ENCODE data around the gene CROCC. TPM values are rescaled to one million over a fixed set of nuclear protein-coding genes. Genes with fewer than 3 reads are reported as not detected.

The CROCC gene
- total and polyA plus RNA-seq, 12 donors, result 4.7 to 42.3 (median 6.3) TPM

- Histone ChIP-seq H3K27me3 (no peaks in the 10 kb centered on the region), H3K4me1 (peaks cover 0 to 29% (median 15%) of the 10 kb centered on the region in 9 donors), H3K36me3 (peaks cover 0 to 47% (median 12%) of the 10 kb centered on the region in 9 donors), H3K27ac (no peak overlapping the region), H3K4me3 (no peak overlapping the region), H3K9me3 (no peaks in the 10 kb centered on the region)
- ATAC-seq (peak in 1 of 8 donors; percentile 18), DNase-seq (no peak)
- intact Hi-C loops (cut with DNase I), result loop anchor here in 1 of 10 donors (5.0 kb wide), 1 partner anchor 81 kb away; no protein-coding TSS in a partner anchor
- WGBS, 2 donors, result 97% methylated on average over 22 of the region's 22 CpGs
- TF ChIP-seq, protein P1, sequence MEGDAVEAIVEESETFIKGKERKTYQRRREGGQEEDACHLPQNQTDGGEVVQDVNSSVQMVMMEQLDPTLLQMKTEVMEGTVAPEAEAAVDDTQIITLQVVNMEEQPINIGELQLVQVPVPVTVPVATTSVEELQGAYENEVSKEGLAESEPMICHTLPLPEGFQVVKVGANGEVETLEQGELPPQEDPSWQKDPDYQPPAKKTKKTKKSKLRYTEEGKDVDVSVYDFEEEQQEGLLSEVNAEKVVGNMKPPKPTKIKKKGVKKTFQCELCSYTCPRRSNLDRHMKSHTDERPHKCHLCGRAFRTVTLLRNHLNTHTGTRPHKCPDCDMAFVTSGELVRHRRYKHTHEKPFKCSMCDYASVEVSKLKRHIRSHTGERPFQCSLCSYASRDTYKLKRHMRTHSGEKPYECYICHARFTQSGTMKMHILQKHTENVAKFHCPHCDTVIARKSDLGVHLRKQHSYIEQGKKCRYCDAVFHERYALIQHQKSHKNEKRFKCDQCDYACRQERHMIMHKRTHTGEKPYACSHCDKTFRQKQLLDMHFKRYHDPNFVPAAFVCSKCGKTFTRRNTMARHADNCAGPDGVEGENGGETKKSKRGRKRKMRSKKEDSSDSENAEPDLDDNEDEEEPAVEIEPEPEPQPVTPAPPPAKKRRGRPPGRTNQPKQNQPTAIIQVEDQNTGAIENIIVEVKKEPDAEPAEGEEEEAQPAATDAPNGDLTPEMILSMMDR (IDR thresholded peaks at IDR 0.05), result no peak
Measured at GRCh38 chr1:16966282-16966681, 44.6 kb downstream of the CROCC start.

- peak; percentile 34 to 87 (median 72) for ATAC-seq
Measured at GRCh38 chr1:16967095-16967575, 45.4 kb downstream of the CROCC start.

DNA sequence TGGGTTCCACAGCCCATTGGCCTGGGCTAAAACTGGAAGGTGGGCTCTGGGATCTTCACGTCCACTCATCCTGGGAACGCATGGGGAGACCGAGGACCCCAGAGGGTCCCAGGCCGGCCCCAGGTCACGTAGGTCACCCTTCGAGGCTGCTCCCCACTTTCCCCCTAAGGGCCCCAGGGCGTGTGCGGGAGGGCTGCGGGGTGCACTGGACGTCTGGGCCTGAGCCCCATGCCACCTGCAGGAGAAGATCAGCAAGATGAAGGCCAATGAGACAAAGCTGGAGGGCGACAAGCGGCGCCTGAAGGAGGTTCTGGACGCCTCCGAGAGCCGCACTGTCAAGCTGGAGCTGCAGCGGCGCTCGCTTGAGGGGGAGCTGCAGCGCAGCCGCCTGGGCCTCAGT, 46.2 kb downstream of the CROCC start:
- peaks cover 0 to 47% (median 12%) of the 10 kb centered on the region in 9 donors for H3K36me3 ChIP-seq

More at GRCh38 chr1:16967095-16967575, 45.4 kb downstream of the CROCC start:
- DNase-seq, result peak; percentile 60 to 67
- Histone ChIP-seq H3K27me3 (no peaks in the 10 kb centered on the region), H3K27ac (peak overlapping the region in 3 of 10 donors; percentile 31 to 41 (median 35)), H3K36me3 (peaks cover 0 to 47% (median 12%) of the 10 kb centered on the region in 9 donors), H3K4me3 (no peak overlapping the region), H3K4me1 (peaks cover 0 to 23% (median 12%) of the 10 kb centered on the region in 9 donors), H3K9me3 (no peaks in the 10 kb centered on the region)
- intact Hi-C loops (cut with DNase I), result loop anchor here in 1 of 10 donors (5.0 kb wide), 1 partner anchor 80 kb away; no protein-coding TSS in a partner anchor
- TF ChIP-seq, protein P1 (IDR thresholded peaks at IDR 0.05), result no peak
- WGBS, 2 donors, result 9 to 18% methylated on average over 7 of the region's 7 CpGs

DNA sequence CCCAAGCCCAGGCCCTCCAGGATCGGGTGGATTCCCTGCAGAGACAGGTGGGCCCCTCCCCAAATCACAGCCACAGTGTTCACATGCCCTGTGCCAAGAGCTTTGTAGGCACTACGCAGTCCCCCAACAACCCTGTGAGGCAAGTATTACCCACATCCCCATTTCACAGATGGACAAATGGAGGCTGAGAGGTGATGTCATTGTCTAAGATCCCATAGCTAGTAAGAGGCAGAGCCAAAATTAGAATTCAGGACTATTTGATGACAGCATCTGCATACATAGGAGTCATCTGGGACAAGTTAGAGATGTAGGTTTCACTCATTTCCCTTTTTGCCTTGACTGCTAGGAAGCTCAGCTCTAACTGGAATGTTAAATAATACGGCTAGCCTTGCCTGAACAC, 46.6 kb downstream of the CROCC start:
- H3K4me1 ChIP-seq, result peaks cover 0 to 22% (median 12%) of the 10 kb centered on the region in 9 donors
- peaks cover 0 to 47% (median 12%) of the 10 kb centered on the region in 9 donors for H3K36me3 ChIP-seq
- no peaks in the 10 kb centered on the region for H3K9me3 ChIP-seq
- no peak for ATAC-seq
- intact Hi-C loops (cut with DNase I), result loop anchor here in 1 of 10 donors (5.0 kb wide), 1 partner anchor 79 kb away; no protein-coding TSS in a partner anchor
- no peak for DNase-seq
- no peak overlapping the region for H3K4me3 ChIP-seq
- 98 to 99% methylated on average over 3 of the region's 3 CpGs for WGBS, 2 donors
- TF ChIP-seq, protein P1 (IDR thresholded peaks at IDR 0.05), result no peak
- no peak overlapping the region for H3K27ac ChIP-seq
- H3K27me3 ChIP-seq, result no peaks in the 10 kb centered on the region

More for the DNA sequence above, 46.2 kb downstream of the CROCC start:
- no peak for DNase-seq
- Histone ChIP-seq H3K4me1 (peaks cover 0 to 23% (median 12%) of the 10 kb centered on the region in 9 donors), H3K4me3 (no peak overlapping the region), H3K27me3 (no peaks in the 10 kb centered on the region), H3K27ac (peak overlapping the region in 2 of 10 donors; percentile 35 to 41), H3K9me3 (no peaks in the 10 kb centered on the region)
- no peak for ATAC-seq
- intact Hi-C loops (cut with DNase I), result loop anchor here in 1 of 10 donors (5.0 kb wide), 1 partner anchor 79 kb away; no protein-coding TSS in a partner anchor
- TF ChIP-seq, protein P1 (IDR thresholded peaks at IDR 0.05), result no peak
- 97 to 98% methylated on average over 21 of the region's 21 CpGs for WGBS, 2 donors

All from heart right ventricle (tissue), 16 donors.